Panc1 (cell line): ENCODE results near the gene SPNS3.

Source experiments
- POLR2AphosphoS5 ChIP-seq: IDR thresholded peaks from 2 replicates; pipeline ENCODE4 v1.6.1; 2012; ENCODE audit warnings: mild to moderate bottlenecking, low read depth, low read length, moderate library complexity
- SIN3A ChIP-seq: IDR thresholded peaks from 2 replicates; pipeline ENCODE4 v1.6.1; 2012; ENCODE audit warnings: low read depth, mild to moderate bottlenecking, low read length, moderate library complexity, borderline replicate concordance; ENCODE audit not compliant: insufficient read depth
- TF ChIP-seq, protein P1 (sequence below): fragments of 450-650 bp; IDR thresholded peaks from 2 replicates; pipeline ENCODE4 v1.5.1; 2017; ENCODE audit warnings: mild to moderate bottlenecking
- TF ChIP-seq, protein P2 (sequence below), 2 experiments: IDR thresholded peaks; 2 replicates each; pipeline ENCODE4 v1.6.1; 2011 to 2012; ENCODE audit warnings: low read depth in 2 of 2, control low read depth in 1 of 2, low read length in 1 of 2, mild to moderate bottlenecking in 1 of 2, moderate library complexity in 1 of 2; ENCODE audit not compliant: insufficient read depth in 1 of 2

DNA sequence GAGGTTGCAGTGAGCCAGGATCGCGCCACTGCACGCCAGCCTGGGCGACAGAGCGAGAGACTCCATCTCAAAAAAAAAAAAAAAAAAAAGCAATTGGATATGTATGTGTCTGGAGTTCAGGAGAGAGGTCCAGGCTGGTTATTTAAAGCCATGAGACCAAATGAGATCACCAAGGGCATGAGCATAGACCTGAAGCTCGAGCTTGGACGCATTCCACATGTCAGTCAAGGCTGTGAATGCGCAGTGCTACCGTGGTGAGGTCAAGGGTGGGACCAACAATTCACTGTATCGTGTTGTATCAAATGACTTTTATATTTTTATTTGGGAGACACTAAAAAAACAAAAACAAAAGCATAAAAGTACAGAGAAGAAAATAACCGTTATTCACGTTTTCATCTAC lies 35.8 kb downstream of the SPNS3 start:
- TF ChIP-seq SIN3A (no peak), POLR2AphosphoS5 (no peak)
- TF ChIP-seq, protein P1, sequence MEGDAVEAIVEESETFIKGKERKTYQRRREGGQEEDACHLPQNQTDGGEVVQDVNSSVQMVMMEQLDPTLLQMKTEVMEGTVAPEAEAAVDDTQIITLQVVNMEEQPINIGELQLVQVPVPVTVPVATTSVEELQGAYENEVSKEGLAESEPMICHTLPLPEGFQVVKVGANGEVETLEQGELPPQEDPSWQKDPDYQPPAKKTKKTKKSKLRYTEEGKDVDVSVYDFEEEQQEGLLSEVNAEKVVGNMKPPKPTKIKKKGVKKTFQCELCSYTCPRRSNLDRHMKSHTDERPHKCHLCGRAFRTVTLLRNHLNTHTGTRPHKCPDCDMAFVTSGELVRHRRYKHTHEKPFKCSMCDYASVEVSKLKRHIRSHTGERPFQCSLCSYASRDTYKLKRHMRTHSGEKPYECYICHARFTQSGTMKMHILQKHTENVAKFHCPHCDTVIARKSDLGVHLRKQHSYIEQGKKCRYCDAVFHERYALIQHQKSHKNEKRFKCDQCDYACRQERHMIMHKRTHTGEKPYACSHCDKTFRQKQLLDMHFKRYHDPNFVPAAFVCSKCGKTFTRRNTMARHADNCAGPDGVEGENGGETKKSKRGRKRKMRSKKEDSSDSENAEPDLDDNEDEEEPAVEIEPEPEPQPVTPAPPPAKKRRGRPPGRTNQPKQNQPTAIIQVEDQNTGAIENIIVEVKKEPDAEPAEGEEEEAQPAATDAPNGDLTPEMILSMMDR, result no peak
- TF ChIP-seq, protein P2, sequence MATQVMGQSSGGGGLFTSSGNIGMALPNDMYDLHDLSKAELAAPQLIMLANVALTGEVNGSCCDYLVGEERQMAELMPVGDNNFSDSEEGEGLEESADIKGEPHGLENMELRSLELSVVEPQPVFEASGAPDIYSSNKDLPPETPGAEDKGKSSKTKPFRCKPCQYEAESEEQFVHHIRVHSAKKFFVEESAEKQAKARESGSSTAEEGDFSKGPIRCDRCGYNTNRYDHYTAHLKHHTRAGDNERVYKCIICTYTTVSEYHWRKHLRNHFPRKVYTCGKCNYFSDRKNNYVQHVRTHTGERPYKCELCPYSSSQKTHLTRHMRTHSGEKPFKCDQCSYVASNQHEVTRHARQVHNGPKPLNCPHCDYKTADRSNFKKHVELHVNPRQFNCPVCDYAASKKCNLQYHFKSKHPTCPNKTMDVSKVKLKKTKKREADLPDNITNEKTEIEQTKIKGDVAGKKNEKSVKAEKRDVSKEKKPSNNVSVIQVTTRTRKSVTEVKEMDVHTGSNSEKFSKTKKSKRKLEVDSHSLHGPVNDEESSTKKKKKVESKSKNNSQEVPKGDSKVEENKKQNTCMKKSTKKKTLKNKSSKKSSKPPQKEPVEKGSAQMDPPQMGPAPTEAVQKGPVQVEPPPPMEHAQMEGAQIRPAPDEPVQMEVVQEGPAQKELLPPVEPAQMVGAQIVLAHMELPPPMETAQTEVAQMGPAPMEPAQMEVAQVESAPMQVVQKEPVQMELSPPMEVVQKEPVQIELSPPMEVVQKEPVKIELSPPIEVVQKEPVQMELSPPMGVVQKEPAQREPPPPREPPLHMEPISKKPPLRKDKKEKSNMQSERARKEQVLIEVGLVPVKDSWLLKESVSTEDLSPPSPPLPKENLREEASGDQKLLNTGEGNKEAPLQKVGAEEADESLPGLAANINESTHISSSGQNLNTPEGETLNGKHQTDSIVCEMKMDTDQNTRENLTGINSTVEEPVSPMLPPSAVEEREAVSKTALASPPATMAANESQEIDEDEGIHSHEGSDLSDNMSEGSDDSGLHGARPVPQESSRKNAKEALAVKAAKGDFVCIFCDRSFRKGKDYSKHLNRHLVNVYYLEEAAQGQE (IDR thresholded peaks at IDR 0.05; ENCODE audit: insufficient read depth in 1 of 2, low read depth in 2 of 2, low read length in 1 of 2), result no peak
